ENCODE data around the gene CHORDC1.

GRCh38 chr11:90202342-90202741 lies 20.5 kb downstream of the CHORDC1 start:
- TF ChIP-seq POLR2AphosphoS5 (IDR thresholded peaks at IDR 0.05; ENCODE audit: borderline replicate concordance, low read depth, low read length) (no peak), EZH2 (IDR thresholded peaks at IDR 0.05) (no peak), FOXP2 (optimal IDR thresholded peaks at IDR 0.05; ENCODE audit: control extremely low read depth, extremely low read length, insufficient read depth) (no peak)

Measured in SK-N-MC (cell line).